Heart left ventricle (tissue), 13 donors: ENCODE results near the gene TRIM6.

Experiments
- CTCF ChIP-seq, 12 donors: fragments of 200-600 bp; sonication (generic) in 4 of 12; IDR thresholded peaks; one replicate each; pipeline versions ENCODE4 v1.5.0 to v1.8.0; 2018 to 2022; ENCODE audit warnings: antibody characterized with exemption in 12 of 12, mild to moderate bottlenecking in 5 of 12
- POLR2A ChIP-seq, 2 donors: fragments of 450-650 bp; IDR thresholded peaks; one replicate each; pipeline ENCODE4 v1.6.1; 2017; ENCODE audit warnings: antibody characterized with exemption in 2 of 2, mild to moderate bottlenecking in 2 of 2, moderate library complexity in 2 of 2
- donor health status: ischemic (EF 13 %, LVEDD 7.1; RV severe dilation, severe dysfunction).
- donor health status: DM: no; HTN: yes; CAD: no.
- donor health status: DM: no; HTN: no; CAD: no.
- donor health status: ischemic (EF 25% LVEDD 6.9; RV normal size, moderate dysfunction).
- donor health status: ischemic (EF 25% LVEDD 5.7; RV mildly dilated, moderate dysfunction).
- donor health status: ischemic (EF 35%, LVEDD 5.7; RV mildly dilated, moderate dysfunction).
- donor health status: nonischemic (EF 11% LVEDD 7.7; RV severe dilation, severe dysfunction).
- donor health status: DM: yes; HTN: yes; CAD: no.
- donor health status: PGD.
- donor health status: ischemic (EF 29% LVEDD 5.4; RV normal size, mild dysfunction).
- donor health status: nonischemic (EF 23%, LVEDD 6.1; RV moderate dilation, normal function).

GRCh38 chr11:5577101-5577500 is 19.3 kb upstream of the TRIM6 start:
- TF ChIP-seq CTCF (IDR thresholded peaks at IDR 0.05) = no peak
- TF ChIP-seq POLR2A (IDR thresholded peaks at IDR 0.05) = no peak
